ENCODE data around the gene ERAP2. TPM values are rescaled to one million over a fixed set of nuclear protein-coding genes. Genes with fewer than 3 reads are reported as not detected.

The ERAP2 gene
- total and polyA plus RNA-seq, 2 experiments from 2014 or later = 1.1 to 1.8 TPM

DNA sequence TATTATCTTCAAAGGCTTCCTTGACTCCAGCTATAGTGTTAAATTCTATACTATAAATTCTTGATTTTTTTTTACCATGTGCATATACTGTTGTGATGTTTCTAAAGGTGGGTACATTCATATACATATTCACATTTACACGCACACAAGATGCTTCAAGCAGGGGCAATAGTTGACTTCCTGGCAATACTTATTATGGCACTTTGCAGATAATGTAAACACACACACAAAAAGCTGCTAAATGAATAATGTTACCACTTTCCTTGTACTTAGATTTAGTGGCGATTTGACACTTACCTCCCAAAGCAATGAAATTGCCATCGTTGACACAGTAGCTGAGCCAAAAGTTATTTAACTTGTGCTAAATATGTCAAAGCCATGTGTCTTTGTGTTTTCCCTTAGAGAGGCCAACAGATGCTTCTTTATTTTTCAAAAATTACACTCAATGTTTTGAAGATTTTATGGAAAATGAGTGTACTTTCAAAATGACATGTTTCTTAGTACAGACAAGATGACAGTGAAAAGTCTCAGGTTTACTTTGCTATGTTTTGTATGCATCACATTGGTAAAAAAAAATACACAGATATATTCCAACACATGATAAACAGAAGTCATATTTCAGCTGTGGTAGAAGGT, 12.2 kb upstream of the ERAP2 start:
- H2AFZ ChIP-seq = no peak overlapping the region
- H3K4me2 ChIP-seq (ENCODE audit: unreplicated experiment) = no peak overlapping the region
- no peaks in the 10 kb centered on the region for H4K20me1 ChIP-seq (ENCODE audit: insufficient read depth)
- H3K4me1 ChIP-seq (ENCODE audit: insufficient read depth) = no peaks in the 10 kb centered on the region
- in situ Hi-C loops (cut with MboI) = no loop called here
- DNase-seq = no peak
- no peaks in the 10 kb centered on the region for H3K79me2 ChIP-seq (ENCODE audit: insufficient read depth)
- H3K9me2 ChIP-seq (ENCODE audit: insufficient read depth) = no peaks in the 10 kb centered on the region
- H3K4me3 ChIP-seq = no peak overlapping the region
- no peaks in the 10 kb centered on the region for H3F3A ChIP-seq (ENCODE audit: insufficient read depth)
- H3K27me3 ChIP-seq (replicated peaks; ENCODE audit: insufficient read depth) = 0 out of 2 replicates have a peak, but pooled peaks cover 5% of the 10 kb centered on the region
- H3K27ac ChIP-seq = no peak overlapping the region
- H3K9ac ChIP-seq = no peak overlapping the region
- TF ChIP-seq EZH2 (IDR thresholded peaks at IDR 0.05; ENCODE audit: insufficient read depth, poor library complexity, severe bottlenecking) (no peak), EZH2phosphoT487 (IDR thresholded peaks at IDR 0.05; ENCODE audit: insufficient read depth, low read depth) (no peak)
- 79 to 82% methylated on average over 3 of the region's 3 CpGs for WGBS, 2 experiments (ENCODE audit: low coverage in 1 of 2, low lambda C conversion rate in 2 of 2, missing lambda C conversion rate in 2 of 2)
- no peaks in the 10 kb centered on the region for H3K36me3 ChIP-seq (ENCODE audit: low read depth)
- no peaks in the 10 kb centered on the region for H3K9me3 ChIP-seq (ENCODE audit: low read depth)

DNA sequence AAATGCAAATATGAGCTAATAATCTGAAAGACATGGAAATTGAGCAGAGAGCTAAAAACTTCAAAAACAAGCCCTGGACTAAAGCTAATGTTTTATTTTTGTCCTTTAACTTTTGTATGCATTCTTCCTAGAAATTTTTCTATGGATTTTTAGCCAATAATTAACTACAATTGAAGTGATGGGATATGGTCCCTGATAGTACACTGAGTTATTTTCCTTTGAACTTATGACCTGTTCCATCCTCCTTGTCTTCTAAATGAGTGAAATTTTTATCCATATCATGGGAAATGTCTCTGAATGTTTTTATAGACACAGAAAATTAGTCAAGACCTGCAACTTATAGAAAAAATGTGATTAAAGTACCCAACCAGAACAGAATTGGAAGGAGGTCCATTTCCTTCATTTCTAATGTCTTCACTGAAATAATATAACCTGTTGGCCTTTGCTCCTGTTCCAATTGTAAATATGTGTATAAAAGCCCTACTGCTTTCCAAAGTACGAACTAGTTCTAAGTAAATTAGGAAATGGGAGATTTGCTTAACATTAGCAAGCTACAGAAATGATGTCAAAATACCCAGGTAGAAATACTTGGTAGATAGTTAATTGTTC, 11.3 kb upstream of the ERAP2 start:
- H3F3A ChIP-seq (ENCODE audit: insufficient read depth) = no peaks in the 10 kb centered on the region
- no peaks in the 10 kb centered on the region for H3K36me3 ChIP-seq (ENCODE audit: low read depth)
- no peak overlapping the region for H2AFZ ChIP-seq
- 0 out of 2 replicates have a peak, but pooled peaks cover 5% of the 10 kb centered on the region for H3K27me3 ChIP-seq (replicated peaks; ENCODE audit: insufficient read depth)
- no peak overlapping the region for H3K4me3 ChIP-seq
- in situ Hi-C loops (cut with MboI) = no loop called here
- H3K4me2 ChIP-seq (ENCODE audit: unreplicated experiment) = no peak overlapping the region
- no peak for TF ChIP-seq EZH2phosphoT487 (IDR thresholded peaks at IDR 0.05; ENCODE audit: insufficient read depth, low read depth)
- TF ChIP-seq EZH2 (IDR thresholded peaks at IDR 0.05; ENCODE audit: insufficient read depth, poor library complexity, severe bottlenecking) = no peak
- H3K9me3 ChIP-seq (ENCODE audit: low read depth) = no peaks in the 10 kb centered on the region
- no peaks in the 10 kb centered on the region for H4K20me1 ChIP-seq (ENCODE audit: insufficient read depth)
- no peak overlapping the region for H3K9ac ChIP-seq
- no peaks in the 10 kb centered on the region for H3K79me2 ChIP-seq (ENCODE audit: insufficient read depth)
- H3K4me1 ChIP-seq (ENCODE audit: insufficient read depth) = no peaks in the 10 kb centered on the region
- 90 to 100% methylated on average over 1 of the region's 1 CpG for WGBS, 2 experiments (ENCODE audit: low coverage in 1 of 2, low lambda C conversion rate in 2 of 2, missing lambda C conversion rate in 2 of 2)
- no peak overlapping the region for H3K27ac ChIP-seq
- no peaks in the 10 kb centered on the region for H3K9me2 ChIP-seq (ENCODE audit: insufficient read depth)
- DNase-seq = no peak

DNA sequence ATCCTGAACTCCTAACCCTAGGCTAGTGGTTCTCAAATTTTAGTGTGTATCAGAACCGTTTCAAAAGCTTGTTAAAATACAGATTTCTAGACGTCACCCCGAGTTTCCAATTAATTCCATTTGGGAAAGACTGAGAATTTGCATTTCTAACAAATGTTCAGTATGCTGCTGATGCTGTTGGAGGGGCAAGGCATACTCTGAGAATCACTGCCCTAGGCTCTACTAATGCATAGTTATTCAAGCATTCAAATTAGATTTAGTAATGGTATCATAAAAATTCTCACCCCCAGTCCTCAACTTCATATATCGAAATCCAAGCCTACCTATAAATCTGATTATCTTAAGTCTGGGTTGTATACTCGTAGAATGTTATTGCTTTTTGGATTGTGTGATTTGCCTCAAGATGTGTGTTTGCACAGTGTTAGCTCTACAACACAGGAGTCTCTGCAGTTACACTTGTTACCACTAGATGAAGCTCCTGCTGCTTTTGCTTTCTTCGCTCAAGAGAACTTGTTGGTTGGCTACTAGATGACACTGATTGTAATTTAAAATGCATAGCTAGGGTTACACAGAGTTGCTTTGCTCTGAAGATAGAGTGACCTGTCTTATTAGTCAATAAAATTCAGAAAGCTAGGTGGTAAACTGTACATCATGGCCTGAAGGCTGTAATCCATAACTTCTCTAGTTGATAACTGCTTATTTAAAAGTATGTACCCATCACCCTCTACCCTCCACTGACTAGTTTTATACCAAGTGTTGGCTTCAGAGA, 7.5 kb upstream of the ERAP2 start:
- H3K9ac ChIP-seq = no peak overlapping the region
- no peaks in the 10 kb centered on the region for H3K79me2 ChIP-seq (ENCODE audit: insufficient read depth)
- H3K27me3 ChIP-seq (replicated peaks; ENCODE audit: insufficient read depth) = no peaks in the 10 kb centered on the region
- H3K4me2 ChIP-seq (ENCODE audit: unreplicated experiment) = no peak overlapping the region
- H3K27ac ChIP-seq = no peak overlapping the region
- TF ChIP-seq EZH2phosphoT487 (IDR thresholded peaks at IDR 0.05; ENCODE audit: insufficient read depth, low read depth) (no peak), EZH2 (IDR thresholded peaks at IDR 0.05; ENCODE audit: insufficient read depth, poor library complexity, severe bottlenecking) (no peak)
- H2AFZ ChIP-seq = no peak overlapping the region
- no peaks in the 10 kb centered on the region for H3F3A ChIP-seq (ENCODE audit: insufficient read depth)
- H4K20me1 ChIP-seq (ENCODE audit: insufficient read depth) = no peaks in the 10 kb centered on the region
- H3K9me2 ChIP-seq (ENCODE audit: insufficient read depth) = no peaks in the 10 kb centered on the region
- no peak overlapping the region for H3K4me3 ChIP-seq
- peak; percentile 84 for DNase-seq
- no peaks in the 10 kb centered on the region for H3K36me3 ChIP-seq (ENCODE audit: low read depth)
- in situ Hi-C loops (cut with MboI) = no loop called here
- H3K4me1 ChIP-seq (ENCODE audit: insufficient read depth) = no peaks in the 10 kb centered on the region
- no peaks in the 10 kb centered on the region for H3K9me3 ChIP-seq (ENCODE audit: low read depth)
- whole genome bisulfite sequencing, 2 experiments (ENCODE audit: low coverage in 1 of 2, low lambda C conversion rate in 2 of 2, missing lambda C conversion rate in 2 of 2) = 40 to 41% methylated on average over 6 of the region's 6 CpGs

DNA sequence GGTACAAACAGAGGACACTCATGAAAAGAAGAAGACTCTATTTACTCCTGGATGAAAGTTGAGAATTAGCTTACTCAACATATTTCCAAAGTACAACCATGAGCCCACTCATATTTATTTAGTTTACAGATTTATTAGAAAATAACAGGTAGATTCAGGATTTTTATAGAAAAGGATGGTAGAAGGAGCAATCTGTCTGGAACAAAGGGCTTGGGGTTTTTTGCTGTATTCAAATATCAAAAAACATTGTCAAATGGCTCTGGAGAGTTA, 7.0 kb upstream of the ERAP2 start:
- in situ Hi-C loops (cut with MboI) = no loop called here

More for the DNA sequence above, 7.0 kb upstream of the ERAP2 start:
- Histone ChIP-seq H4K20me1 (ENCODE audit: insufficient read depth) (no peaks in the 10 kb centered on the region), H3K9ac (no peak overlapping the region), H3K27ac (no peak overlapping the region), H3K36me3 (ENCODE audit: low read depth) (no peaks in the 10 kb centered on the region), H3K79me2 (ENCODE audit: insufficient read depth) (no peaks in the 10 kb centered on the region), H3F3A (ENCODE audit: insufficient read depth) (no peaks in the 10 kb centered on the region), H3K9me3 (ENCODE audit: low read depth) (no peaks in the 10 kb centered on the region), H3K27me3 (replicated peaks; ENCODE audit: insufficient read depth) (no peaks in the 10 kb centered on the region), H3K9me2 (ENCODE audit: insufficient read depth) (no peaks in the 10 kb centered on the region), H2AFZ (no peak overlapping the region), H3K4me1 (ENCODE audit: insufficient read depth) (no peaks in the 10 kb centered on the region), H3K4me3 (no peak overlapping the region), H3K4me2 (ENCODE audit: unreplicated experiment) (no peak overlapping the region)
- no peak for TF ChIP-seq EZH2 (IDR thresholded peaks at IDR 0.05; ENCODE audit: insufficient read depth, poor library complexity, severe bottlenecking)
- TF ChIP-seq EZH2phosphoT487 (IDR thresholded peaks at IDR 0.05; ENCODE audit: insufficient read depth, low read depth) = no peak
- no peak for DNase-seq

Measured in GM23248 (cell line).